ENCODE results near the gene STK32B. TPM values are rescaled to one million over a fixed set of nuclear protein-coding genes. Genes with fewer than 3 reads are reported as not detected.

The STK32B gene
- total RNA-seq, 1 donor from 2014 or later: 46.9 TPM

GRCh38 chr4:5488413-5488812, 437.1 kb downstream of the STK32B start:
- DNase-seq (ENCODE audit: extremely low spot score, unreplicated experiment): no peak
- Mint-ChIP-seq H3K4me1 (ENCODE audit: unreplicated experiment) (no peaks in the 10 kb centered on the region), H3K36me3 (ENCODE audit: unreplicated experiment) (peaks cover 37% of the 10 kb centered on the region), H3K27ac (ENCODE audit: unreplicated experiment) (no peak overlapping the region), H3K27me3 (ENCODE audit: unreplicated experiment) (no peaks in the 10 kb centered on the region), H3K9me3 (ENCODE audit: unreplicated experiment) (peaks cover 15% of the 10 kb centered on the region), H3K4me3 (ENCODE audit: unreplicated experiment) (no peak overlapping the region)
- TF ChIP-seq CTCF (IDR thresholded peaks at IDR 0.05): no peak

GRCh38 chr4:5489260-5489659, 438.0 kb downstream of the STK32B start:
- Mint-ChIP-seq H3K36me3 (ENCODE audit: unreplicated experiment) (peaks cover 37% of the 10 kb centered on the region), H3K4me3 (ENCODE audit: unreplicated experiment) (no peak overlapping the region)
- DNase-seq (ENCODE audit: extremely low spot score, unreplicated experiment): no peak

GRCh38 chr4:5497489-5497888, 446.2 kb downstream of the STK32B start:
- Mint-ChIP-seq H3K27ac (ENCODE audit: unreplicated experiment) (no peak overlapping the region), H3K4me1 (ENCODE audit: unreplicated experiment) (peaks cover 2% of the 10 kb centered on the region), H3K9me3 (ENCODE audit: unreplicated experiment) (peaks cover 4% of the 10 kb centered on the region), H3K4me3 (ENCODE audit: unreplicated experiment) (no peak overlapping the region), H3K36me3 (ENCODE audit: unreplicated experiment) (peaks cover 42% of the 10 kb centered on the region), H3K27me3 (ENCODE audit: unreplicated experiment) (no peaks in the 10 kb centered on the region)
- DNase-seq (ENCODE audit: extremely low spot score, unreplicated experiment): no peak
- no peak for TF ChIP-seq CTCF (IDR thresholded peaks at IDR 0.05)

More at GRCh38 chr4:5489260-5489659, 438.0 kb downstream of the STK32B start:
- no peak overlapping the region for H3K27ac Mint-ChIP-seq (ENCODE audit: unreplicated experiment)
- peaks cover 11% of the 10 kb centered on the region for H3K9me3 Mint-ChIP-seq (ENCODE audit: unreplicated experiment)
- no peak for TF ChIP-seq CTCF (IDR thresholded peaks at IDR 0.05)
- no peaks in the 10 kb centered on the region for H3K4me1 Mint-ChIP-seq (ENCODE audit: unreplicated experiment)
- no peaks in the 10 kb centered on the region for H3K27me3 Mint-ChIP-seq (ENCODE audit: unreplicated experiment)

GRCh38 chr4:5500165-5500564, 448.9 kb downstream of the STK32B start:
- H3K36me3 Mint-ChIP-seq (ENCODE audit: unreplicated experiment): peaks cover 29% of the 10 kb centered on the region
- no peak for TF ChIP-seq CTCF (IDR thresholded peaks at IDR 0.05)
- no peak for DNase-seq (ENCODE audit: extremely low spot score, unreplicated experiment)
- peaks cover 2% of the 10 kb centered on the region for H3K9me3 Mint-ChIP-seq (ENCODE audit: unreplicated experiment)
- H3K4me1 Mint-ChIP-seq (ENCODE audit: unreplicated experiment): peaks cover 2% of the 10 kb centered on the region
- H3K4me3 Mint-ChIP-seq (ENCODE audit: unreplicated experiment): no peak overlapping the region
- H3K27me3 Mint-ChIP-seq (ENCODE audit: unreplicated experiment): no peaks in the 10 kb centered on the region
- H3K27ac Mint-ChIP-seq (ENCODE audit: unreplicated experiment): no peak overlapping the region

GRCh38 chr4:5503336-5503936, 452.2 kb downstream of the STK32B start:
- TF ChIP-seq CTCF (IDR thresholded peaks at IDR 0.05): no peak
- peaks cover 21% of the 10 kb centered on the region for H3K36me3 Mint-ChIP-seq (ENCODE audit: unreplicated experiment)
- no peak overlapping the region for H3K27ac Mint-ChIP-seq (ENCODE audit: unreplicated experiment)
- H3K9me3 Mint-ChIP-seq (ENCODE audit: unreplicated experiment): no peaks in the 10 kb centered on the region
- no peaks in the 10 kb centered on the region for H3K27me3 Mint-ChIP-seq (ENCODE audit: unreplicated experiment)
- H3K4me1 Mint-ChIP-seq (ENCODE audit: unreplicated experiment): peaks cover 2% of the 10 kb centered on the region
- no peak overlapping the region for H3K4me3 Mint-ChIP-seq (ENCODE audit: unreplicated experiment)
- DNase-seq (ENCODE audit: extremely low spot score, unreplicated experiment): no peak
